SK-N-SH (cell line): Measurements from ENCODE around the gene IRF2BP2.

Experiments used
- FOXJ3 ChIP-seq: sonication (generic); formaldehyde crosslinking; IDR thresholded peaks from 2 replicates; pipeline ENCODE4 v1.5.1; 2020; ENCODE audit warnings: mild to moderate bottlenecking, missing genetic modification reagents
- FOXM1 ChIP-seq: IDR thresholded peaks from 2 replicates; pipeline ENCODE4 v1.4.0; 2012; ENCODE audit warnings: low read depth, mild to moderate bottlenecking
- MXI1 ChIP-seq: IDR thresholded peaks from 2 replicates; pipeline ENCODE4 v1.6.1; 2012; ENCODE audit warnings: mild to moderate bottlenecking, low read depth, low read length, improper control_type of control experiment
- NRF1 ChIP-seq: IDR thresholded peaks from 2 replicates; pipeline ENCODE4 v1.6.1; 2012; ENCODE audit warnings: low read depth, mild to moderate bottlenecking, low read length
- TAF1 ChIP-seq: IDR thresholded peaks from 2 replicates; pipeline ENCODE4 v1.6.1; 2012; ENCODE audit warnings: low read depth, mild to moderate bottlenecking, low read length, moderate library complexity, borderline replicate concordance
- YY1 ChIP-seq: IDR thresholded peaks from 2 replicates; pipeline ENCODE4 v1.4.0; 2012; ENCODE audit warnings: low read depth, mild to moderate bottlenecking
- TF ChIP-seq, protein P1 (sequence below): fragments of 200-600 bp; sonication (generic); IDR thresholded peaks from 2 replicates; pipeline ENCODE4 v1.6.1; 2017; ENCODE audit warnings: antibody characterized with exemption, mild to moderate bottlenecking, moderate library complexity
- TF ChIP-seq, protein P2 (sequence below): IDR thresholded peaks from 2 replicates; pipeline ENCODE4 v1.6.1; 2012; ENCODE audit warnings: mild to moderate bottlenecking, low read depth, low read length, moderate library complexity

DNA sequence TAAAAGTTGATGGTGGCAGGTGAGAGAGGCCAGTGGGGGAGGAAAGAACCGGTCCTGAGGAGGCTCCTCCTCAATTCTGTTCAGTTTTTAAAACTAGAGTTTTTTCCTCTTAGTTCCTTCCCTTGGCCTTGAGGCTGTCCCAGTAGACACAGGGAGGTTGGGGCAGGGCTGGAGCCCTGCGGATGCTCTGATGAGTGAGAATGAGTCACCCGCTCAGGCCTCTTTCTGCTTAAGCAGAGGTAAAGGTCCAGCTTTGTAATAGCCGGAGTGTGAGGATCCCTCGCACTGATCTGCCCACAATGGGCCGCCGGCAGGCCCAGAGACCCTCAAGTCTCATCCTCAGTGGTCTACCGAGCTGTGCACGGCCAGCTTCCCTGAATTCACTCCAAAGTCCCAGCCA, 49.6 kb upstream of the IRF2BP2 start:
- TF ChIP-seq, protein P1, sequence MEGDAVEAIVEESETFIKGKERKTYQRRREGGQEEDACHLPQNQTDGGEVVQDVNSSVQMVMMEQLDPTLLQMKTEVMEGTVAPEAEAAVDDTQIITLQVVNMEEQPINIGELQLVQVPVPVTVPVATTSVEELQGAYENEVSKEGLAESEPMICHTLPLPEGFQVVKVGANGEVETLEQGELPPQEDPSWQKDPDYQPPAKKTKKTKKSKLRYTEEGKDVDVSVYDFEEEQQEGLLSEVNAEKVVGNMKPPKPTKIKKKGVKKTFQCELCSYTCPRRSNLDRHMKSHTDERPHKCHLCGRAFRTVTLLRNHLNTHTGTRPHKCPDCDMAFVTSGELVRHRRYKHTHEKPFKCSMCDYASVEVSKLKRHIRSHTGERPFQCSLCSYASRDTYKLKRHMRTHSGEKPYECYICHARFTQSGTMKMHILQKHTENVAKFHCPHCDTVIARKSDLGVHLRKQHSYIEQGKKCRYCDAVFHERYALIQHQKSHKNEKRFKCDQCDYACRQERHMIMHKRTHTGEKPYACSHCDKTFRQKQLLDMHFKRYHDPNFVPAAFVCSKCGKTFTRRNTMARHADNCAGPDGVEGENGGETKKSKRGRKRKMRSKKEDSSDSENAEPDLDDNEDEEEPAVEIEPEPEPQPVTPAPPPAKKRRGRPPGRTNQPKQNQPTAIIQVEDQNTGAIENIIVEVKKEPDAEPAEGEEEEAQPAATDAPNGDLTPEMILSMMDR = no peak
- TF ChIP-seq NRF1 (no peak), TAF1 (no peak), YY1 (no peak), MXI1 (no peak), FOXJ3 (no peak), FOXM1 (no peak)
- TF ChIP-seq, protein P2, sequence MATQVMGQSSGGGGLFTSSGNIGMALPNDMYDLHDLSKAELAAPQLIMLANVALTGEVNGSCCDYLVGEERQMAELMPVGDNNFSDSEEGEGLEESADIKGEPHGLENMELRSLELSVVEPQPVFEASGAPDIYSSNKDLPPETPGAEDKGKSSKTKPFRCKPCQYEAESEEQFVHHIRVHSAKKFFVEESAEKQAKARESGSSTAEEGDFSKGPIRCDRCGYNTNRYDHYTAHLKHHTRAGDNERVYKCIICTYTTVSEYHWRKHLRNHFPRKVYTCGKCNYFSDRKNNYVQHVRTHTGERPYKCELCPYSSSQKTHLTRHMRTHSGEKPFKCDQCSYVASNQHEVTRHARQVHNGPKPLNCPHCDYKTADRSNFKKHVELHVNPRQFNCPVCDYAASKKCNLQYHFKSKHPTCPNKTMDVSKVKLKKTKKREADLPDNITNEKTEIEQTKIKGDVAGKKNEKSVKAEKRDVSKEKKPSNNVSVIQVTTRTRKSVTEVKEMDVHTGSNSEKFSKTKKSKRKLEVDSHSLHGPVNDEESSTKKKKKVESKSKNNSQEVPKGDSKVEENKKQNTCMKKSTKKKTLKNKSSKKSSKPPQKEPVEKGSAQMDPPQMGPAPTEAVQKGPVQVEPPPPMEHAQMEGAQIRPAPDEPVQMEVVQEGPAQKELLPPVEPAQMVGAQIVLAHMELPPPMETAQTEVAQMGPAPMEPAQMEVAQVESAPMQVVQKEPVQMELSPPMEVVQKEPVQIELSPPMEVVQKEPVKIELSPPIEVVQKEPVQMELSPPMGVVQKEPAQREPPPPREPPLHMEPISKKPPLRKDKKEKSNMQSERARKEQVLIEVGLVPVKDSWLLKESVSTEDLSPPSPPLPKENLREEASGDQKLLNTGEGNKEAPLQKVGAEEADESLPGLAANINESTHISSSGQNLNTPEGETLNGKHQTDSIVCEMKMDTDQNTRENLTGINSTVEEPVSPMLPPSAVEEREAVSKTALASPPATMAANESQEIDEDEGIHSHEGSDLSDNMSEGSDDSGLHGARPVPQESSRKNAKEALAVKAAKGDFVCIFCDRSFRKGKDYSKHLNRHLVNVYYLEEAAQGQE = no peak
